SK-N-SH (cell line): ENCODE data around the gene UTP25.
A peak's percentile ranks its signal among the peaks of the same experiment; 100 is the strongest.

ENCODE experiments used
- FOSL2 ChIP-seq: IDR thresholded peaks from 2 replicates; pipeline ENCODE4 v1.4.0; 2012; ENCODE audit warnings: low read depth, mild to moderate bottlenecking, moderate library complexity, borderline replicate concordance
- FOXM1 ChIP-seq: IDR thresholded peaks from 2 replicates; pipeline ENCODE4 v1.4.0; 2012; ENCODE audit warnings: low read depth, mild to moderate bottlenecking
- NRF1 ChIP-seq: IDR thresholded peaks from 2 replicates; pipeline ENCODE4 v1.6.1; 2012; ENCODE audit warnings: low read depth, mild to moderate bottlenecking, low read length
- POLR2AphosphoS5 ChIP-seq: IDR thresholded peaks from 2 replicates; pipeline ENCODE4 v1.6.1; 2012; ENCODE audit warnings: low read depth, low read length
- RAD21 ChIP-seq: IDR thresholded peaks from 2 replicates; pipeline ENCODE4 v1.6.1; 2012; ENCODE audit warnings: mild to moderate bottlenecking, low read length
- SMC3 ChIP-seq: IDR thresholded peaks from 2 replicates; pipeline ENCODE4 v1.6.1; 2012; ENCODE audit warnings: low read depth, low read length, improper control_type of control experiment
- TF ChIP-seq, protein P1 (sequence below): fragments of 200-600 bp; sonication (generic); IDR thresholded peaks from 2 replicates; pipeline ENCODE4 v1.6.1; 2017; ENCODE audit warnings: antibody characterized with exemption, mild to moderate bottlenecking, moderate library complexity

DNA sequence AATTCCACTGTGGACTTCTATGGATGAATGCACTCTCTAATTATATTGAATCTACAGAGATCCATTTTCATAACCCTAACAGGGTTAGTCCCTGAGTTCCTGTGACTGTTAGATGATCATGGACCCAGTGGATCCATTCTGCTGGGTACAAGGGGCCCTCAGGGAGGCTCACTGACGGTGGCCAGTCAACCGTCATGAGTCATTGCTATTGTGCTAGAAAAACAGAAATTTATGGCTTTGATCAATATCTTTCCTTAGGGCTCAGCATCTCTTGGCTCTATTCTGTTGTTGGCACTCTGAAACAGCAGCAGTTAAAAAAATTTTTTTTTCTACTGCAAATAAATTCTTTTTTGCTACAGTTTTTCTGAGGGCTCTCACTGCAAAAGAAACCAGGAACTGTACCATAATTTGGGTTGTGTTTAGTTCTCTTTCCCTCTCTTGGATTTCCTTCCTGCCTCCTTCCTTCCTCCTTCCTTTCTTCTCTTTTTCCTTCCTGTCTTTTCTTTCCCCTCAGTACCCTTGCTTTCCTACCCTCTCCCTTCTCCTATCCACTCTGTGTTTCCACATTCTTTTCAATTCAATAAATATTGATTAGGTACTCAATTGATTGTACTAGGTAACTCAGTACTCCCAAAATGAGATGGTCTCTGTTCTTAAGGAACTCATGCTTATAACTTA, 49.5 kb downstream of the UTP25 start:
- TF ChIP-seq, protein P1, sequence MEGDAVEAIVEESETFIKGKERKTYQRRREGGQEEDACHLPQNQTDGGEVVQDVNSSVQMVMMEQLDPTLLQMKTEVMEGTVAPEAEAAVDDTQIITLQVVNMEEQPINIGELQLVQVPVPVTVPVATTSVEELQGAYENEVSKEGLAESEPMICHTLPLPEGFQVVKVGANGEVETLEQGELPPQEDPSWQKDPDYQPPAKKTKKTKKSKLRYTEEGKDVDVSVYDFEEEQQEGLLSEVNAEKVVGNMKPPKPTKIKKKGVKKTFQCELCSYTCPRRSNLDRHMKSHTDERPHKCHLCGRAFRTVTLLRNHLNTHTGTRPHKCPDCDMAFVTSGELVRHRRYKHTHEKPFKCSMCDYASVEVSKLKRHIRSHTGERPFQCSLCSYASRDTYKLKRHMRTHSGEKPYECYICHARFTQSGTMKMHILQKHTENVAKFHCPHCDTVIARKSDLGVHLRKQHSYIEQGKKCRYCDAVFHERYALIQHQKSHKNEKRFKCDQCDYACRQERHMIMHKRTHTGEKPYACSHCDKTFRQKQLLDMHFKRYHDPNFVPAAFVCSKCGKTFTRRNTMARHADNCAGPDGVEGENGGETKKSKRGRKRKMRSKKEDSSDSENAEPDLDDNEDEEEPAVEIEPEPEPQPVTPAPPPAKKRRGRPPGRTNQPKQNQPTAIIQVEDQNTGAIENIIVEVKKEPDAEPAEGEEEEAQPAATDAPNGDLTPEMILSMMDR, result no peak
- TF ChIP-seq SMC3, result no peak
- no peak for TF ChIP-seq POLR2AphosphoS5
- TF ChIP-seq NRF1, result no peak
- TF ChIP-seq FOSL2, result peak; percentile 53; the same call in 1 of the 2 replicates
- TF ChIP-seq RAD21, result no peak
- TF ChIP-seq FOXM1, result no peak
